RKO (cell line): Measurements from ENCODE around the gene ZNF276.
"Not testable (repeated sequence)": the region's sequence is repeated elsewhere in the genome, so short reads cannot be mapped to it uniquely, and the experiment has no call there.

ENCODE experiments used
- DNase-seq: peaks from one replicate; pipeline ENCODE4 v3.0.0-alpha.2; 2016; ENCODE audit warnings: low spot score

Gene ZNF276

DNA sequence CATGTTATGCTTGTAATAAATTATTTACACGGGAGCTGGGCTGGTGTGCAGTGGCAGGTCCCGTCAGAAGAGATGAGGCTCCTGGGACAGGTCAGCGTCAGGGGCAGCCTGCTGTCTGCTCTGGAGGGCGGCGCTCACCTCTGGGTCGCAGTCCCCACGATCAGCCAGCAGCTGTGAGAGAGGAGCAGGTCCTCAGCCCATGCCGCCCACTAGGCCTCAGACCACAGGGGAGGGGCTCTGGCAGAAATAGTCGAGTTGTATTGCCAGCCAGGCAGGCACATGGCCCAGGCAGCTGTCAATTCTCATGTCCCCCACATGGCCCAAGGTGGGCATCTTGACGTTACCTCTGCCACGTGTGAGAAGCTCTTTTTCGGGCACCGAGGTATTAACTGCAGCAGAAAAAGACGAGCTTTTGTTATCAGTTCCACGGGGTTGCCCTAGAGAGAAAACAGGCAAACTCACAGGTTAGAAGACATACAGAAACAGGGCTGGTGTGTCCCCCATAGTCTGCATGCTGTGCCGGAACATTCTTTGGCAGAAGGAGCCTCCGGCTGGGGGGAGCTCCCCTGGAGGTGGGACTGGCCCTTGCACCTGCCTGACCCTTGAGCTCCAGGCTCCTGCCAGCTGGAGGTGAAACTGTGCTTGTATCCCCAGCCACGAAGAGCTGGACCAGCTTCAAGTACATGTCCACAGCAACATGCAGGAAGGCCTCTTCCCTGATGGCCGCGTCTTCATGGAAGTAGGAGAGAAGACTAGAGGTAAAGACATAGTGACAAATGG is 17.4 kb downstream of the ZNF276 start:
- DNase-seq = no peak

DNA sequence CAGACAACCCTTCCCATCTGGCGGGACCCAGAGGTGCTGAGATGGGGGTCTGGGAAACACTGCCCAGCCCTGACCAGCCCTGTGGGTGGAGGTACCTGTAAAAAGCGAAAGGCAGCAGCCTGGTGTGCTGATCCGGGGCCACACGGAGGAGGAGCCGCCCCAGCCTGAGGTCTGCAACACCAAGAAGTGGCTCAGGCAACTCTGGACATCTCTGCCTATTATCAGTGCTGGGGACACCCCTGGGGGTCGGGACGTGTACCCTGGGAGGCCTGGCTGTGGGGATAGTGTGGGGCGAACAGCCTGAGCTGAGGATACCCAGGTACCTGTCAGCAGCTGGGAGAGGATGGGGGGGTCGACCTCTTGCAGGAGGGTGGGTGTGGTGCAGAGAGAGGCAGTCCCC is 18.0 kb downstream of the ZNF276 start:
- no peak for DNase-seq

DNA sequence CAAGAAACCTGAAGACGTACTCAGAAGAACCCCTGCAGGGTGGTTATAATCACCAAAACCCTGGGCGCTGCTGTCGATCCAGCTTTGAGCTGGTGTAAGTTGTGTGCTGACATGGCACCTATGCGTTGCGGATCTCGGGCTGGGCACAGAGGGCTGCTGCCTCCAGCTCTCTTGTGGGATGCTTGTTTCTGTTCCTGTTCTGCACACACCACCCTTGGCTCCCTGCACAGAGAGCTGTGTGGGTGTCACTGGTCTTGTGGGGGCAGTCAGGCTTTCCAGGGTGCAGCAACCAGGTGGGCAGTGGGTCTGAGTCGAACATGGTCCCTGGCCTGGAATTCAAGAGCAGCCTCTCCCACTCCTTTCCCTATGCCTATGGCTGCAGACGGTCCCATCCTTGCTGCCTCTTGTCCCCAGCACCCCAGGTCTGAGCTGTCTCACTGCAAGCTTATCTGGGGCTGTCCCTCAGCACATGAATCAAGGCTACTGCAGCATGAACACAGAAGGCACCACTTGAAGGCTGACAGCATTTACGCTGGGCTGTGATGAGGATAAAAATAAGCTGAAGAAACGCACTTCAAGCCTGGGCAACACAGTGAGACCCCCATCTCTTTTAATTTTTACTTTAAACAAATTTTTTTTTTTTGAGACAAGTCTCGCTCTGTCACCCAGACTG is 20.1 kb downstream of the ZNF276 start:
- DNase-seq = no peak

DNA sequence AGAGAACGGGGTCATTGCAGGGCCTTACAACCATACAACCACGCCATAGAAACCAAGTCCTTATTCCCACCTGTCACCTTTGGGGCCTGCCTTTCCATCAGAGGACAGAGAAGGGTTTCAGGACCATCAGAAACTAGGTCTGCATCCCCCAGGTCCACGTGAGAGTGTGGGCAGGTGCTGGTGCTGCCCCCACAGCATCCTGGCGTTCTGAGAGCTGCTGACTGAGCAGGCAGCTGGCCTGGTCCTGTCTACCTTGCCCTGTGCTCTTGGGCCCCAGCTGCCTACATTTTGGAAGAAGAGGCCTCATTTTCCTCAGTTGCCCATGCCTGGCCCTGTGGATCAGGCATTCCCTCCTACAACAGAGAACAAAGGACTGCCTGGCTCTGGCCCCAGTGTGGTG is 21.6 kb downstream of the ZNF276 start:
- no peak for DNase-seq

DNA sequence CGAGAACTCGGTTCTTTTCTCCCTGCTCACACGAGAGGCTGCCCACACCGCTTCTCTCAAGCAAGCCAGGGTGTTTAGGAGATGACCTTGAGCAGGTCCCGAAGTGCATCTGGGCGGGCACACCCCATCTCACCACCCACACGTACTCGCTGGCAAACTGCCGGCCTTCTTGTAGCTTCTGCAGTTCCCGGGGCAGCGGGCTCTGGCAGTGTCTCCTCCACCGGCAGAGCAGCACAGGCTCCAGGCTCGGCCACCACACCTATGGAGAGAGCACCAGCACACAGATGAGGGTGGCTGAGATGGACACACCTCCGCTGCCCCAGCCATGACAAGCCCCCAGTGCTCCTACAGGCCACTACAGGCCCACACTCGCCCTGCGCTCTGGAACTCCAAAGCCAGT is 23.5 kb downstream of the ZNF276 start:
- no peak for DNase-seq

DNA sequence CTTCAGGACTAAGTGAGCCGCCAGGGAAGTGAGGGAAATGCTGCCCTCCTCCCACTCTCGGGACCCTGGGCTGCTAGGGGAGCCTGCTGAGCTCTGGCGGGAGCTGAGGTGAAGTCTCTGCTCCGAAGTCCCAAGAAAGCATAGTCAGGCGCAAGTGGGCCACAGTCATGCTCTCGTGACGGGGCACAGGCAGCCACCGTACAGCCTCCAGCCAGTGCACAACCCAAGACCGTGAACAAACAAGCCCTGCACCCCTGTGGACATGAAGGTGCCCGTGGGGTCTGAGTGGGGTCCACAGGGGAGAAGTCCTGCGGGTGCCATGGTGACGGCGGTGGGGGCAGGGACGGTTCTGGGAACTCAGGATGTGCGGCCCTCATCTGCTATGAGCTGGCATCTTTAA is 24.7 kb downstream of the ZNF276 start:
- no peak for DNase-seq

DNA sequence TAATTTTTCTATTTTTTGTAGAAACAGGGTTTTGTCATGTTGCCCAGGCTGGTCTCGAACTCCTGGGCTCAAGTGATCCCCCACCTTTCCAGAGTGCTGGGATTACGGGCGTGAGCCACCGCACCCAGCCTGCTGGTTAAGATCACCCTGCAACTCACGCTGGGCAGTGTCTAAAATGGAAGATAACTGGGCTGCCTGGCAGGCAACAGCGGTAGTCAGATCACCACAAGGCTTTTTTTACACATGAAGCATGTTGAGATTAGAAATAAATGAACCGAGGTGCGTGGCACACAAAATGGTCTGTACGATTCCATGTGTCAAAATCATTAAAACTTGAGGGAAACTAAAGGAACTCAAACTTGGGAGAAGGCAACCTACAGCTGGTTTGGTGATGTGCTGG is 26.7 kb downstream of the ZNF276 start:
- no peak for DNase-seq

DNA sequence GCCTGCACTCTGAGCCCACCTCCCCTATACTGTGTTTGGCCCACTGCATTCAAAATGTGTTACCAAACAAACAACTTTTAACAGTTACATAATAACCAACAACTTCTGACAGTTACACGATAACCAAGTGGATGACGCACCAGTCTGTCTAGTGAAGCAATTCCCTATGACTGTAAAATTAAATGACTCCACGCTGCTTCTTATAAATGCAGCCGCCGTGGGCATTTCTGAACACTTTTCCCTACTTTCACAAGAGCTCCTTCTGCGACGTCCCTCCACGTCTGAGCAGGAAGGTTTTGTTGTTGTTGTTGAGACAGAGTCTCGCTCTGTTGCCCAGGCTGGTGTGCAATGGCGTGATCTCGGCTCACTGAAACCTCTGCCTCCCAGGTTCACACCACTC is 27.6 kb downstream of the ZNF276 start:
- DNase-seq = no peak

DNA sequence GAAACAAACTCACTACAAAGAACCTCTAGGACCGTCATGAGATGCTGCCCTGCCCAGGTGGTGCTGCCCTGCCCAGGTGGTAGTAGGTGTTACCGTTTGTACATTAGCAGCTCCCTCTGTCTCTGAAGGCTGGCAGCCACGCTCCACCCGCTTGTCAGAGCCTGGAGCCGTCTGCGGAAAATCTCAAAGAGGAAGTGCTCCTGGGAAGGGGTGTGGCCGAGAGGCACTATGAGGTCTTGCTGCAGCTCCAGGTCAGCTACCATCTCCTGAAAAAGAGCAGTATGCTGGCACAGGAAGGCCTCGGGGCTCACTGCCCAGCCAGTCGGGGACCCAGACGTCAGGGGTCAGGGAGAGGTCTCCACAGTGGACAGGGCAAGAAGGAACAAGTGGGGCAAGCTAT is 28.3 kb downstream of the ZNF276 start:
- DNase-seq = no peak

DNA sequence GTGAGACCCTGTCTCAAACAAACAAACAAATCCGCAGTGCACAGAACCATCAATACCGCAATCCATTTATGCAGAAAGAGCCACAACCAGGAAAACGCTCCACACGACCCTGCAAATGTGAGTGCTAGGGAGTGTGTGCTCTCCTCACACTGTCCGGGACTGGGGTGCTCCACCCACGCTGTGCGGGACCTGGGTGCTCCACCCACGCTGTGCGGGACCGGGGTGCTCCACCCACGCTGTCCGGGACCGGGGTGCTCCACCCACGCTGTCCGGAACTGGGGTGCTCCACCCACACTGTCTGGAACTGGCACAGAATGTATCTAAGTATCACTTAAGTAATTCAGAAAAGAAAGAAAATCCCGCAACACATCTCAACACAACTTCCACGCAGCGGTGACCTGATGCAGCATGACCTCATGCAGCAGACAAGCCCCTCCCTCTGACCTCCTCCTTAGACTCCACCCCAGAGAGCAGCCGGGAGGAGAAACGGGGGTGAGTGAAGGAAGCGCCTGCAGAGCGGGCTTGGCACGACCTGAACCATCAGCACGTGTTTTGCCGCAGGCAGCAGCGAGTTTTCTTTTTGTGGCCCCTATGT is 38.5 kb downstream of the ZNF276 start:
- DNase-seq = no peak

DNA sequence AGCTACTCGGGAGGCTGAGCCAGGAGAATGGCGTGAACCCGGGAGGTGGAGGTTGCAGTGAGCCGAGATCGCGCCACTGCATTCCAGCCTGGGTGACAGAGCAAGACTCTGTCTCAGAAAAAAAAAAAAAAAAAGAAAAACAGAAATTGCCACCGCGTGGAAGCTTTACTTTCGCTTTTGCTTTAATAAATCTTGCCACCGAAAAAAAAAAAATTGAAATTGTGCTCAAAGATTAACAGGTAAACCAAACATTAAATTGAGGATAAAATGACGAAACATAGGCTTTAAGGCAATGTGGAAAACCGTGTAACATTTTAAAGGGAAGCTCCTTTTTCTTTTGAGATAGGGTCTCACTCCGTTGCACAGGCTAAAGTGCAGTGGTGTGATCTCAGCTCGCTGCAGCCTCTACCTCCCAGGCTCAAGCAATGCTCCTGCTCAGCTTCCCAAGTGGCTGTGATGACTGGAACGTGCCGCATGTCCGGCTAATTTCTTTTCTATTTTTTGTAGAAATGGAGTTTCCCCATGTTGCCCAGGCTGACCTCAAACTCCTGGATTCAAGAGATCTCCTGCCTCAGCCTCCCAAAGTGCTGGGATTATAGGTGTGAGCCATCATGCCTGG is 40.1 kb downstream of the ZNF276 start:
- DNase-seq = no peak

DNA sequence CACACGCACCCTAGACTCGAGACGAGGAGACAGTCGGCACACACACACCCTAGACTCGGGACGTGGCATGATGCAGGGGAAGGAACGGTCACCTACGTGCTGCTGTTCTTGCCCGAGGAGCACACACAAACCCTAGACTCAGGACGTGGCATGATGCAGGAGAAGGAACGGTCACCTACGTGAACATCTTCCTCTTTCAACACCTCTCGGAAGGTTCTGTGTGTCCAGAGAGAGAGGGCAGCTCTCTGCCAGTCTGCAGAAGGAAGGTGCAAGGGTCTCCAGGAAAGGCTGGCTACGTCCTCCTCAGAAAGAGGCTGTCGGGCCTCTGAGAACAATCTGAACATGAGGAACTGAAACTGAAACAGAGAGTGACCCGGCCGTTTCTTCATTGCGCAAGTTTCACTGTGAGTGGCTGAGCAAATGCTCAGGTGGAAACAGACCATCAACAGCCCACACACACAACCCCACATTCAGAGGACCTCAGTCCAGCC is 43.4 kb downstream of the ZNF276 start:
- no peak for DNase-seq

DNA sequence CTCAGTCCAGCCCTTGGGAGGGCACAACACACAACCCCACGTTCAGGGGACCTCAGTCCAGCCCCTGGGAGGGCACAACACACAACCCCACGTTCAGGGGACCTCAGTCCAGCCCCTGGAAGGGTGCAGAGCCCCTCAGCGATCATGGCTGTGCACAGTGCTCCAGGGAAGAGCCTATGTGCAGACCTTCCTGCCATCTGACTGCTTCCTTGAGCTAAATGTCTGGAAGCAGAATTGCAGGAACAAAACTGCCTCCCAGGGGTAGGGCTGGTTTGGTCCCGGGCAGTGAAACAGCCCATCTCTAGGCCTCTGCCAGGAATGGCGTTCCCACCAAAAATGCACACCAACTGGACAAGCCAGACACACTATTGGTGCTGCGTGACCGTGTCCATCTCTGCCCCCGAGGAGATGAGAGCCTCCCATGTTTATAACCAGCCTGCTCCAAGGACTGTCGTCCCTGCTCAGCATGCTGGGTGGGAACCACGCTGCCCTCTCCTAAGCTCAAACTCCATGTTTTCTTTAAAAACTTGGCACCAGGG is 44.0 kb downstream of the ZNF276 start:
- DNase-seq = no peak

DNA sequence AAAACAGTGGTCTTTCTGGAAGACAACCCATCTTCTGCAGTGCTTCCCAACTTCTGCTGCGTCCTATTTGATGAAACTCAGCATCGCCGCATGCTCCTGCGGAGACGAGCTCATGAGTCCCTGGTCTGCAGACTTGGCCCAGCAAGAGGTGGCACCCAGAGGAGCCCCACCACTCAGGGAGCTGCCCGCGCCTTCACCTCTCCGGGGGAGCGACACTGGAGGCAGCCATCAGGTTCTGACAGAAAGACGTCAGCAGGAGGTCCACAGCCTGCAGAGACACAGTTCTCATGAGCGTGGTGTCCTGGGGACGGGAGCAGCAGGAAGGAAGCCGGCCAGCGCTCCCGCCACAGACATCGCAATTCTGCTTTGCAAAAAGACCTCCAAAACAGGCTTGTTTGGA is 49.0 kb downstream of the ZNF276 start:
- no peak for DNase-seq

DNA sequence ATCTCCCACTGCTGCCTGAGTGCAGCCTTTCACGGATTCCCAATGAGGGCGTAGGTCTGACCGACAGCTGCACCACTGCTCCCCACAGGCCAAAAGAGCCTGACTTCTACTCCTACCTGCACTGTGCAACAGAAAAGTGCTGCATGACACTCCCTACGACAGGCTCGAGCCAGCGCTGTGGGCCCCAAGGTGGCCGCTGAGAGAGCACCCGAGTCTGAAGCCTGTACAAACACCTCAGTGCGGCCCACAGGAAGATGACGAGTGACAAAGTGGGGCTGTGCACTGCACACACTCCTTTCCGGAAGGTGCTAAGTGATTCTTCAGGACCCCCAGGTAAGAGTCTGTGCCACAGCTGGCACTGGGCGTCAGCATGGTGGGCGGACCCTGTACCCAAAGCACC is 53.9 kb downstream of the ZNF276 start:
- no peak for DNase-seq

DNA sequence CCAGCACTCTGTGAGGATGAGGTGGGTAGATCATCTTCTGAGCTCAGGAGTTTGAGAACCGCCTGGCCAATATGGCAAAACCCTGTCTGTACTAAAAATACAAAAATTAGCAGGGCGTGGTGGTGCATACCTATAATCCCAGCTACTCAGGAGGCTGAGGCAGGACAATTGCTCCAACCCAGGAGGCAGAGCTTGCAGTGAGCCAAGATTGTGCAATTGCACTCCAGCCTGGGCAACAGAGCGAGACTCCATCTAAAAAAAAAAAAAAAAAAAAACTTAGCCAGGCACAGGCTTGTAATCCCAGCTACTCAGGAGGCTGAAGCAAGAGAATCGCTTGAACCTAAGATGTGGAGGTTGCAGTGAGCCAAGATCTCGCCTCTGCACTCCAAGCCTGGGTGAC is 56.9 kb downstream of the ZNF276 start:
- DNase-seq = not testable (repeated sequence)

DNA sequence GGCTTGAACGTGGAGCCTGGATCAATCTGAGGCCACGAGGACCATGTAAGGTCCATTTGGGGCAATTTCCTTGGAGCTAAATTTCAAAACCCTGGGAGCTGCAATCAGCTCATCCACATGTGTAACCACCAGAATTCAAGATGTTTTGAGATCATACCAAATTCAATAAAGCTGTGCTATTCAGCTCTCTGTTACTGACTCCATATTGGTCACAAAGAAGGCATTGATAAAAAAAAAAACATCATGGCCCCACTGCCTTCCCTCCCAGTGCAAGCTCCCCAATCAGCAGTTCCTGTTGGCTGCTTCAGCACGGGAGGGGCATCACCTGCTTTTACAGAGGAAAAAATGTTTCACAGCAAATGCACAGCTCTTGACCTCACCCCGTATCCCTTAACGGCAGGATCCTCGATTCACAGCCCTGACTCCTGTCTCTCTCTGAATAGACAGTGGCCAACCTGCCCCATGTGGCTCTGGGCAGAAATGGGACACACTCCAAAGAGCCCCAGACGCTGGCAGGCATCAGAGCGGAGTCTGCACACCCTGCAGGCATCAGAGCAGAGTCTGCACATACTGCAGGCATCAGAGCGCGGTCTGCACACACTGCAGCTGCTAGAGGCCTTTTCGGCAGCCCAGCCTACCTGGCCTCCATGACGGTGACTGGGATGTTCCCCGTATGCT is 58.0 kb downstream of the ZNF276 start:
- DNase-seq = no peak

DNA sequence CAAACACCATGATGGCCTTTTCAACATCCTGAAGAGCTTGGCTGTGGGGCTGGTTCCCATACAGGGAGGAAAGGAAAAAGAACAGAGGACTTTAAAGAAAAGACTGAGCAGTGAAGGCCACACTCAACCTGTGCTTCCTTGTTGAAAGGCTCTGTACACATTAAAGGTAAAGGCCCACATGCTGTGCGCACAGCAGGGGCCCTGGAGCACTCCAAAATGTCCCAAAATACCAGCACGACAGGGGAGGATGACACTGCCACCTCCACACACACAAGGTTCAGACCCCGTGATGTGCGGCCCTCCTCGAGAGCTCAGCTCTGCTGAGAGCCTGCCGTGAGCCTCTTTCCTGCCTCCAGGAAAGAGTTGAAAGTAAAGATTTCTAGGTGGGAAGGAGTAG is 58.6 kb downstream of the ZNF276 start:
- no peak for DNase-seq

DNA sequence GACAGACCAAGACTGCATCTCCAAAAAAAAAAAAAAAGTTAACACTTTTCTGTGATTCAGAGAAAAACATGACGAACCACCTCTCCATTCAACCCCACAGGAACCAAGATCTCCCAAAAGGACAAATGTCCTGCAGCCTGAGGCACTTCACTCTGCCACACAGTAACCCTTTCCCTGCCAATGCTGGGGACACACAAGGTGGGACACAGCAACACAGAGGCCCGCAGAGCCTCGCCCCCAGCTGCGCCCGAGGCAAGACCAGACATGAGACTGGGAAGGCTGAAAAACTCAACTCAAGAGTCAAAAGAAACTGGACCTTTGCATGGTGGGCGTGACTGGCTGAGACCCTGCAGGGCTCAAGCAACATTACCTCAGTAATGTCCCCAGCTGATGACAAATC is 61.2 kb downstream of the ZNF276 start:
- DNase-seq = no peak

DNA sequence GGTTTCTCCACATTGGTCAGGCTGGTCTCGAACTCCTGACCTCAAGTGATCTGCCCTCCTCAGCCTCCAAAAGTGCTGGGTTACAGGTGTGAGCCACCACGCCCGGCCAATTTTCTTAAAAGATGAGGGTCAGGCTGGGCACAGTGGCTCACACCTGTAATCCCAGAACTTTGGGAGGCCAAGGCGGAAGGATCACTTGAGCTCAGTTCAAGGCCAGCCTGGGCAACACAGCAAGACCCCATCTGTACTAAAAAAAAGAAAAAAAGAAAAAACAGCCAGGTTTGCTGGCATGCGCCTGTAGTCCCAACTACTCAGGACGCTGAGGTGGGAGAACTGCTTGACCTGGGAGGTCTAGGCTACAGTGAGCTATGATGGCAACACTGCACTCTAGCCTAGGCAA is 62.6 kb downstream of the ZNF276 start:
- DNase-seq = not testable (repeated sequence)

DNA sequence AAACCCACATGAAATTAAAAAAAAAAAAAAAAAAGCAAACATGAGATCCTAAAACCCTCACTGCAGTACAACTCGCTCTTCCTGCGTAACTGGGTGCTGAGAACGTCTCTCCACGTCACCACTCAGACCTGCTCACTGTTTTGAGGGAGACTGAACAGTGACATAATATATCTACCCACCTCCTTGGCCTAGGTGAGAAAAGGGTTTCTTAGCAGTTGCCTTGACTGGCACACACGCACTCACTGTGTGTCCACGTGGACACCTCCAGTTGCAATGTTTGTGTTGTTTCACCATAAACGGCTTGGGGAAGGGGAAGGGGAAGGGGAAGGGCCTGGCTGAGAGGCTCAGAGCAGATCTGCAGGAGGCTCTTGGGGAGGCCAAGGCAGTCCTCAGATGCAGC is 63.1 kb downstream of the ZNF276 start:
- no peak for DNase-seq

DNA sequence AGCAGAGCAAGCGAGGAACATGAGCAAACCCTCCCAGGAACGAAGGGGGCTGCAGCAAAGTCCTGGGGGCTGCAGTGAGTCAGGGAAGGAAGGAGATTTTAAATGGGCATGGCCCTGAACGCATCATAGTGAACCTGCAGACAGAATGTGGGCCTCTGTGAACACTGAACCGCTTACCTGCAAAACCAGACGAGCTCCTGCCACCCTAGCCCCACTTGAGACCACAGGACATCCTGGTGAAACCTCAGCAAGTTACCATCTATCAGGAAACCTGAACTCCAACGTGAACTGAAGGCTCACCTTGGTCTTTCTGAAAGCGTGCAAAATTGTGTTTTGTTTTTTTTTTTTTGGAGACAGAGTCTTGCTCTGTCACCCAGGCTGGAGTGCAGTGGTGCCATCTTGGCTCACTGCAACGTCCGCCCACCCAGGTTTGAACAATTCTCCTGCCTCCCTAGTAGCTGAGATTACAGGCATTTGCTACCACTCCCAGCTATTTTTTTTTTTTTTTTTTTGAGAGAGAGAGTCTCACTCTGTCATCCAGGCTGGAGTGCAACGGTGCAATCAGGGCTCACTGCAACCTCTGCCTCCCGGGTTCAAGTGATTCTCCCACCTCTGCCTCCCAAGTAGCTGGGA is 64.3 kb downstream of the ZNF276 start:
- DNase-seq = no peak
